ENCODE data around the gene CHPF.

Gene CHPF

GRCh38 chr2:219543596-219544358 lies at the start of gene CHPF, which contains the start of gene TMEM198:
CHPF (minus strand) TSS chr2:219543809; CDS start chr2:219543538, 271 bp downstream.
TMEM198 (plus strand) TSS chr2:219544028; CDS start chr2:219544728, 700 bp downstream.
- peak; percentile 95 for DNase-seq

GRCh38 chr2:219593154-219593553 lies 49.5 kb upstream of the CHPF start:
- no peak for DNase-seq

- no peak for DNase-seq
Observed at GRCh38 chr2:219592736-219593135, 49.1 kb upstream of the CHPF start.

- no peak for DNase-seq
Observed at GRCh38 chr2:219591091-219591490, 47.5 kb upstream of the CHPF start.

GRCh38 chr2:219581346-219581745 lies 37.7 kb upstream of the CHPF start:
- DNase-seq, result no peak

GRCh38 chr2:219578811-219579613 lies 35.4 kb upstream of the CHPF start:
- no peak for DNase-seq

GRCh38 chr2:219576505-219577388 lies 33.1 kb upstream of the CHPF start:
- peak; percentile 87 for DNase-seq

- no peak for DNase-seq
Observed at GRCh38 chr2:219575566-219576504, 32.2 kb upstream of the CHPF start.

- DNase-seq, result no peak
Observed at GRCh38 chr2:219574484-219575311, 31.1 kb upstream of the CHPF start.

GRCh38 chr2:219573166-219573565 lies 29.6 kb upstream of the CHPF start:
- peak; percentile 72 for DNase-seq

GRCh38 chr2:219572237-219573001 lies 28.8 kb upstream of the CHPF start, which contains the start of gene INHA:
INHA (plus strand) TSS chr2:219572310; CDS start chr2:219572375, 65 bp downstream.
- no peak for DNase-seq

- DNase-seq, result peak; percentile 79
Observed at GRCh38 chr2:219571311-219572236, 28.0 kb upstream of the CHPF start, which contains the start of gene OBSL1. OBSL1 (minus strand) TSS chr2:219571539; CDS start chr2:219571232, 307 bp downstream.

- DNase-seq, result no peak
Observed at GRCh38 chr2:219570924-219571310, 27.3 kb upstream of the CHPF start.

GRCh38 chr2:219570194-219570923 lies 26.8 kb upstream of the CHPF start:
- no peak for DNase-seq

GRCh38 chr2:219569635-219570034 lies 26.0 kb upstream of the CHPF start:
- DNase-seq, result no peak

GRCh38 chr2:219569041-219569440 lies 25.4 kb upstream of the CHPF start:
- no peak for DNase-seq

GRCh38 chr2:219567791-219568361 lies 24.3 kb upstream of the CHPF start:
- no peak for DNase-seq

GRCh38 chr2:219567131-219567530 lies 23.5 kb upstream of the CHPF start:
- no peak for DNase-seq
